ENCODE results near the gene PDE8B.
A peak's percentile ranks its signal among the peaks of the same experiment; 100 is the strongest.

The PDE8B gene

DNA sequence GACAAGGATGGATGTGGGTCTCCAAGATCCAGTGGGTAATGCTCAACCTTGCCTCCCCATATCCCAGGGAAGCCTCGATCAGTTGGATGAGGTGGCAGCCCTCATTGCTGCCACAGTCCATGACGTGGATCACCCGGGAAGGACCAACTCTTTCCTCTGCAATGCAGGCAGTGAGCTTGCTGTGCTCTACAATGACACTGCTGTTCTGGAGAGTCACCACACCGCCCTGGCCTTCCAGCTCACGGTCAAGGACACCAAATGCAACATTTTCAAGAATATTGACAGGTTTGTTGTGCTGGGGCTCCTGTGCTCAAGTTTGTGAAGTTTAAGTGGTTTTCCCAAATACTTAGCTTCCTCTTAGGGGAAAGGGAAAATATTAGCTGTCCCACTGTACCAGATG, 207.7 kb downstream of the PDE8B start:
- no peak for DNase-seq

DNA sequence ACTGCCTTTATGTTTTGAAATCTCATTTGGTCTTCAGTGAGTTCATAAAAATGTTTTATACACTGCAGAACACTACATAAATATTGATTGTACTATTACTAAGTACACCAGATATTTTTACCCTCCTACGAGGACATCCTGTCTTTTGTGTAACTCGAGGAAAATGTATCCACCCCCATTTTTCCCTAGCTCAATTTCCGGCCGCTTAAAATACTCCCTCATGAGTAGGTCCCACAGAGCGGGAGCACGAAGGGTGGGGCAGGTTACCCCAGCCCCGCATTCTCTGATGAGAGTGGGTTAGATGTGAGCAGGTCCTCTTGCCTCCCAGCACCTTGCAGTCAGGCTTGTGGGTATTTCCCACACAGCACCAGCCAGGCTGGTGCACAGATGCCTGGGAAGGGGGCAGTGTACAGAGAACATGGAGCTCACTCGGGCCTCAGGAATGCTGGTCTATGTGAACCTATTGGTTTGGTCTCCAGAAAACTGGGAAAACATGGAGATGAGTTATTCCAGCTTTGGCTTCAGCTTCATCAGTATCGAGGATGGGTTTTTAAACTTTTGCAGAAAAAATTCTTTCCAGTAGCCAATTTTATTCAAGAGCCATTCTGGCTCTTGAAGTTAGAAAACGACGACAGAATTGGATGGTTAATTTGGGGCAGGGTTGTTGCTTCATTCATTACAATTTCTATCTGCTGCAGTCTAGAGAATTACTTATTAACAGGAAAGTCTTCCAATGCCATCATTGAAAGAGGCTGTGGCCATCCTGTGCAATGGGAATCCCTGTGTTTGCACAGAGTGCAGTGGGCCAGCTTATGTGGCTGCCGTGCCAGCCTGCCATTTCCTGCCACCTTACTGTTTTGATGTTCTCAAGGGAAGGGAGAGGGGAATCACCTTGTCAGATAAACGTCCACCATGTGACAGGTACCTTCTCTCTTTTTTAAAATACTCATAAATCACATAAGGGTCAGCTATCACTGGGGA, 208.4 kb downstream of the PDE8B start:
- peak in 1 of 2 experiments; percentile 11 for DNase-seq

DNA sequence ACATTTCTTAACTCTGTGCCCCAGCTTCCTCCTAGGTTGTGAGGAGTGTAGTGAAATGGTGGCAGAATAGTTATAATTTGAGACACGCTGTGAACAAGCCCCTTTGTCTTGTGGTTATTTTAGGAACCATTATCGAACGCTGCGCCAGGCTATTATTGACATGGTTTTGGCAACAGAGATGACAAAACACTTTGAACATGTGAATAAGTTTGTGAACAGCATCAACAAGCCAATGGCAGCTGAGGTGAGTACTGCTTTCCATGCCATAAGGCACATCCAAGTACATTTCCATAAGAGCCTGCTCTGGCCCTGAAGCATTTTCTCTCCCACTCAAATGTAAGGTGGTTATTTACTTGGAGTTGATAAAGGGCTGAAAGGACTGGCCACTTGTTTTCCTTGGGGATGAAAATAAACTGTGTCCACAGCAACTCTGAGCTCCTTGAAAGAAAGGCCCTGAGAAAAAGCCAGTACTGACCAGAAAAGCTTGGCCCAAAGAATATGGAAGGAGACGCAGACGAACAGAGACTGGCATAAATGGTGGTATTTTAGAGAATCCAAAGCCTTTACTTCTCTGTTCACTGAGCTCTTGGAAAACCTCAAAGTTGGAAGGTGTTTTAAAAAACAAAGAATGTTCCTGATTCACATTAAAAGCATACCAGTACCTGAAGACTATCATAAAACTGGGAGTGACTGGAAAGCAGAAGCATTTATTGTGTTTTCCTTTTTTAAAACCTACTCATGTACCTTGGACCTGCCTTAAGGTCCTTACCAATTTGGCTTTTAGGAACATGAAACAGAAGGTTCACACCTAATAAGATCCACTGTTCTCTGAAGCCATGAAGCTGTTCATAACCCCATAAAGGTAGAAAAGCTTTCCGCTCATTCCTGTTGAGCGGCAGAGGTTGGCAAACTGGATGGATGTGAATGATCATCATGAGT, 209.4 kb downstream of the PDE8B start:
- DNase-seq, result no peak

DNA sequence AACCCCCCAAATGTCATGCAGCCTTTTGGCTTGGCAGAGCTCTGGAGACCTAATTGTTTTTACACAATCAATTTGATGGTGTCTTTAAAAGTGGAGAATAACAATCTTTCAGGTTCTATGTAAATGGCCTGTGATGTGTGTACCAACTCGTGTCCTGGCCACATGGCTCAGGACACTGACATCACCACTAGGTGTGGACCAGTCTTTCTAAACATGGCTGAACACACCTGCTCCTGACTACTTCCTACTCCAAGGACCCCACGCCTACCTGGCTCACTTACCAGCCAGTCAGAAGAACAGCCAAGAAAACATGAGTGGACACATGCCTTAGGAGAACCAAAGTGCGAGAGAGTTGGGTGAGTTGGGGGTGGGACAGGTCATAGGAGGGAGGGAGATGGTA, 210.5 kb downstream of the PDE8B start:
- no peak for DNase-seq

DNA sequence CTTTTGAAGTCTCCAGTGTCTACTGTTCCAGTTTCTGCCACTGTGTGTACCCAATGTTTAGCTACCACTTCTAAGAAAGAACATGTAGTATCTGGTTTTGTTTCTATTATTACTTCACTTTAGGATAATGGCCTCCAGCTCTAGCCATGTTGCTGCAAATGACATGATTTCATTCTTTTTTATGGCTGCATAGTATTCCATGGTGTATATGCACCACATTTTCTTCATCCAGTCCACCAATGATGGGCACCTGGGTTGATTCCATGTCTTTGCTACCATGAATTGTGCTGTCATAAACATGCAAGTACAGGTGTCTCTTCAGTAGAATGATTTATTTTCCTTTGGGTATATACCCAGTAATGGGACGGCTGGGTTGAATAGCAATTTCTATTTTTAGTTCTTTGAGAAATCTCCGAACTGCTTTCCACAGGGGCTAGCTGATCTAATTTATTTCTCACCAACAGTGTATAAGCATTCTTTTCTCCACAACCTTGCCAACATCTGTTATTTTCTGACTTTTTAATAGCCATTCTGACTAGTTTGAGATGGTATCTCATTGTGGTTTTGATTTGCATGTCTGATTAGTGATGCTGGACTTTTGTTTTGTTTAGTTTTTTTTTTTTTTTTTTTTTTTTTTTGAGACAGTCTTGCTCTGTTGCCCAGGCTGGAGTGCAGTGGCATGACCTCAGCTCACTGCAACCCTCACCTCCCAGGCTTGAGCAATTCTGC, 212.7 kb downstream of the PDE8B start:
- DNase-seq, result no peak

DNA sequence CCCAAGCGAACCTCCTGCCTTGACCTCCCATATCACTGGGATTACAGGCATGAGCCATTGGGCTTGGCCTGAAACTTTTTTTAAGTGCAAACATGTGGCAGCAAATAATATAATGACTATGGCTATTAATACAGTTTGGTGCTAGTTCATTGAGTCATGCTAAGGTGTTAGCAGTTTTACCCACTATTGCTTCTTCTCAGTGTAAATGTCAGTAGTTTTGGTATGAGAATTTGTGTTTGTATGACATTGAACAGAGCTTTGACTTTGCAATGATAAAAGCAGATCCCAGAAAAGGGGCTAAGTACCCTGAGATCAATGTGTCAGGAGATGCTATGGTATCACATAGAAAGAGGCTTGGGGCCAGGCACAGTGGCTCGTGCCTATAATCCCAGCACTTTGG, 214.4 kb downstream of the PDE8B start:
- DNase-seq, result no peak

DNA sequence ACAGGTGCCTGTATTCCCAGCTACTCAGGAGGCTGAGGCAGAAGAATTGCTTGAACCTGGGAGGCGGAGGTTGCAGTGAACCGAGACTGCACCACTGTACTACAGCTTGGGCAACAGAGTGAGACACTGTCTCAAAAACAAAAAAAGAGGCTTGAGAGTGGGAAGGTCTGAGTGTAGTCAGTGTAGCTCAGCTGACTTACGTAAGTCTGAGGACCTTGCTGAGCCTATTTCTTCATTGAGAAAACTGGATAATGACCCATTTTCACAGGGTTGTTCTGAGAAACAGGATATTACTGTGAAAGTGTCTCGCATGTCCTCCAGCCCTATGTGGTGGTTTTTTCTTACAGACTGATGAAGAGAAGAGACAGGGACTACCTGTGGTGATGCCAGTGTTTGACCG, 214.9 kb downstream of the PDE8B start:
- DNase-seq, result no peak

DNA sequence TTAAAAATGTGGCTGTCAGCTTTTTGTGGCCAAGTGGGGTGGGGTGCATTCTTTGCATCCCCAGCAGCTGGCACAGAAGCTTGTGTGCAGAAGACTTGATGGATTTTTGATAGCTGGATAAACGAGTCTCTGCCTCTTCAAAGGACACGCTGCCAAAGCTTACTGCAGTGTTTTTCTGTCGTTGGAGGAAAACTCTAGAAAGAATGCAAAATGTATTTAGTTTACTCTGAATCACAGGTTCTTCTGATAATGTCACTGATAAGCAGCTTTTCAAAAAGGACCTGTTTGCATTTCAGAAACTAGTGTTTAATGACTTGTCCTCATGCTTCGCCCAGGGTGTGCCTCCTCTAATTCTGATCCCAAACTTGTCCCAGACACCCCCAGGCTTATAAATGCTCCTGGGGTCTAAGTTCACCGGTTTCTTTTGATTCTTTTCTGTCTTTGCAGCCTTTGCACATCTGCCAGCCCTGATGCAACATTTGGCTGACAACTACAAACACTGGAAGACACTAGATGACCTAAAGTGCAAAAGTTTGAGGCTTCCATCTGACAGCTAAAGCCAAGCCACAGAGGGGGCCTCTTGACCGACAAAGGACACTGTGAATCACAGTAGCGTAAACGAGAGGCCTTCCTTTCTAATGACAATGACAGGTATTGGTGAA, 215.6 kb downstream of the PDE8B start:
- DNase-seq, result no peak

DNA sequence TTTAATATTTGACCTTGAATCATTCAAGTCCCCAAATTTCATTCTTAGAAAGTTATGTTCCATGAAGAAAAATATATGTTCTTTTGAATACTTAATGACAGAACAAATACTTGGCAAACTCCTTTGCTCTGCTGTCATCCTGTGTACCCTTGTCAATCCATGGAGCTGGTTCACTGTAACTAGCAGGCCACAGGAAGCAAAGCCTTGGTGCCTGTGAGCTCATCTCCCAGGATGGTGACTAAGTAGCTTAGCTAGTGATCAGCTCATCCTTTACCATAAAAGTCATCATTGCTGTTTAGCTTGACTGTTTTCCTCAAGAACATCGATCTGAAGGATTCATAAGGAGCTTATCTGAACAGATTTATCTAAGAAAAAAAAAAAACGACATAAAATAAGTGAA, 216.2 kb downstream of the PDE8B start:
- DNase-seq, result no peak

DNA sequence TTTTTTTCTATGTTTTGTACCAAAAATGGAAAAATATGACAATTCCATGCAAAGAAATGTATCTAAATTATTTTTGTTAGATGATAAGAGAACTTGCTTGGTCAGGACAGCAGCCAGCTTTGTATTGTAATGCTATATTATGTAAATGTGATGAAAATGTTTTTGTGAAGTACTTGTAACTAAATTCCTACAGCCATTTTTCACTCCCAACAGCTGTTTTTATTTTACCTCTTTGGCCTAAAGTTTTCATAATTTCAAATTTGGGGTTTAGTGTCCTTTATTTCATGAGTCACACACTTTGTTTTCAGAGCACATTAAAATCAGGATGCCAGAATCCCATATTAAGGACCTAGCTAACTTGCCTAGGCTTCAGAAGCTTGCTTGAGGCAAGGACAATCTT, 217.5 kb downstream of the PDE8B start:
- no peak for DNase-seq

DNA sequence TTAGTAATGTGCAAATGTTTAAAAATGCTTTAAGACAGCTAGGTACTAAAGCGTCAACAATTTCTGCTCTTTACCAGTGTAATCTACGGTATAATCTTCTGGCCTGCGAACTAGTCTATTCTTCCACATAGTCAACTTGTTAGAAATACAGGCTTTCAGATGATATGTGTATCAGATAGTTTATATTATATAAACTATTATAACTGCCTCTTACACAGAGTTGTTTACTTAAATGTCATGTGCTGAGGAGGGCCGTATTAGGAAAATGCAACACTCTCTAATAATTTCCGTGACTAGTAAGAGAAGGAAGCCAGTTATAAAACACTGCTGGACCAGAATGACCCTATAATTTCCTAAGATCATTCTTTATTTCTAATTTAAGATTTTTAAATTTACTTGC, 218.0 kb downstream of the PDE8B start:
- no peak for DNase-seq

DNA sequence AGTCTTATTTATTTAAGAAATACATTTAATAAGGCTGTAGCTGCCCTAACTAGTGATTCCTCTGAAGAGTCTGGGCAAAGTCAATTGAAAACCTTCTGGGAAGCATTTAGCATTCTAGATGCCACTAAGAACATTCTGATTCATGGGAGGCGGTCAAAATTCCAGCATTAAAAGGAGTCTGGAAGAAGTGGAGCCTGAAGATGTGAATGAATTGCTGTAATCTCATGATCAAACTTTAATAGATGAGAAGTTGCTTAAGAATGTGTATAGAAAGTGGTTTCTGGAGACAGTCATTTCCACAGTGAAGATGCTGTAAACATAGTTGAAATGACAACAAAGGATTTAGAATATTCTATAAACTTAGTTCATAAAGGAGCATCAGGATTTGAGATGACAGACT, 220.2 kb downstream of the PDE8B start:
- DNase-seq, result no peak

DNA sequence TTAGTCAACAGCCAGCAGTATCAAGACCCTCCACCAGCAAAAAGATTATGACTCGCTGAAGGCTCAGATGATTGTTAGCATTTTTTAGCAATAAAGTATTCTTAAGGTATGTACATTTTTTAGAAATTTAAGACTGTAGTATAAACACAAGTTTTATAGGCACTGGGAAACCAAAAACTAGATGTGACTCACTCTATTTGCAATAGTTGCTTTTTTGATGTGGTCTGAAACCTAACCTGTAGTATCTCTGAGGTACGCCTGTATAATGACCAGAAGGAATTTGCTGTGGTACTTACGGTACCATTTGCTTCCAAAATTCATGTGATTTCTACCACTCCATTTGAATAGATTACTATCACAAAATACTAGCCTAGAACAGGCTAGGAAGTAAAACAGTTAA, 220.8 kb downstream of the PDE8B start:
- DNase-seq, result no peak

DNA sequence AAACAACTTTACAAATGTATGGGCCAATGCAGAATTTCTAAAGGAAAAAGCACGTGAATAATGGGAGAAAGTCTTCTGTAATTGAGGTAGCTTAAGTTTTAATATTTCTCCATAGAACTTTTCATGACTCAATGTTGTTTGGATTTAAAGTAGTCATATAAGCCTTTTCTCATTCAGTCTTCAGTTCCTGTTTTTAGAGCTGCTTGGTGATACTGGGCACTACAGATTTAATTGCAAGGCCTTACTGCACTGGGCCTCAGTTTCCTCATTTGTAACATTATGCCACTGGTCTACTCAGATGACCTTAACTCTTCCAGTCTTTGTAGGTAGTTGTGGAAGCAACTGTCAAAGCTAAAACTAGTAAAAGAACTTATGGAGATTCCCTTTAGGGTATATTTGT, 221.2 kb downstream of the PDE8B start:
- DNase-seq, result no peak

DNA sequence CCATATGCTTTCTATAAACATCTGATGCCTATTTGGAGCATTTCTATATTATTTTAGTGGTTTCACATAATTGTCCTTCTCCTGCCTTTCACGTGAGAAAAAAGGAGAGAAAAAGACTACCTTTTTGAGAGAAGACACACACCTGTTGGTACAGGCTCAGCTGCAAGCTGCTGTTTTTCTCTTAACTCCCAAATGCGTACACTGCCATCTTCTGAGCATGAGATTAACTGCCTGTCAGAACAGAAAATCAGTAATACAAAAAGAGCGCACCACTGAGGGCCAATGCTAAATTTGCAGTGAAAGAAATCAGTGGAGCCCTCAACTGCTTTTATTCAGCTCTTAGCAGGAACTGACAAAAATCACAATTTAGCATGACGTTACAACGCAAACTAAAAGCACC, 226.7 kb downstream of the PDE8B start:
- DNase-seq, result peak; percentile 6 to 54

DNA sequence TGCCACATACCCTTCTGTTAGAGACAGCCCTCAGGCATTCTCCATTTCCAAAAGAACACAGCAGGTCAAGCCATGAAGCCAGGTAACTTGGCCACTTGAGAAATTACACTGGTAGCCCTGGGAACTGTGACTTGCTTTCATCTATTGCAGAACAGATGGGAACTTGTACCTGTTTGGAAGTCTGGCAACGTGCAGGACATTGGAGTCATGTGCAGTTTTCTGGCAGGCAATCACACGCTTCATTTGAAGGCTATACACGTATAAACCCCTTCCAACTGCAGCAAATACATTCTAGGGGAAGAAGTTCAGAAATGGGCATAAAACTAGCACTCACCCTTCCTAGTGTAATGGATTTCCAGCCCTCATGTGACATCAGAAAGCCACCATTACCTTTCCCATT, 227.6 kb downstream of the PDE8B start:
- DNase-seq, result no peak

DNA sequence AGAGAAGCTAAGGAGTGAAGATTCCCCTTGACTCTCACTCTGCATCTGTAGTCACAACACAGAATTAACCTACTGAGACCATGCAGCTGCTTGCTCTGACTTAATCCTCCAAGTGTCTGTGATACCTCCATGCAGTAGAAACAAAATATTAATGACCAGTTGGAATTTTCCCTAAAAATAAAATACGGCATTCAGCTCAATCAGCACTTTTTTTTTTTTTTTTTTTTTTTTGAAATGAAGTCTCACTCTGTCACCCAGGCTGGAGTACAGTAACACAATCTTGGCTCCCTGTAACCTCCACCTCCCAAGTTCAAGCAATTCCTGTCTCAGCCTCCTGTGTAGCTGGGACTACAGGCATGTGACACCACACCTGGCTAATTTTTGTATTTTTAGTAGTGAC, 233.2 kb downstream of the PDE8B start:
- no peak for DNase-seq

DNA sequence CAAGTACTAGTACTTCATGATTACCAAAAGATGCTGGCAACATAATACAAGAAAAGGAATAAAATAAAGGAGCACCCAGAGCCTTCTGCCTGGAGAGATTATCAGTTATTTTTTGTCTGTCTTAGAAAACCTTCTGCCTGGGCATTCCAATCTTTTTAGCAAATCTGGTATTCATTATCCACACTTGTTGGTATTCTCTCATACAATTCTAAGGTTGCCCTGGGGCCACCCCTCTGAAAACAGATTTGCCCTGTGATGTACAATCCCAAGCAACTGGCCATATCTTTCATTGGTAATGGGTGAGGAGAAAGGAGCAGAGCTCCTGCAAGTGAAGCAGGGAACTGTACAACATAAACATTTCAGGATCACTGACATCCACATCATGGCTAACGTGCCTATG, 233.9 kb downstream of the PDE8B start:
- no peak for DNase-seq

DNA sequence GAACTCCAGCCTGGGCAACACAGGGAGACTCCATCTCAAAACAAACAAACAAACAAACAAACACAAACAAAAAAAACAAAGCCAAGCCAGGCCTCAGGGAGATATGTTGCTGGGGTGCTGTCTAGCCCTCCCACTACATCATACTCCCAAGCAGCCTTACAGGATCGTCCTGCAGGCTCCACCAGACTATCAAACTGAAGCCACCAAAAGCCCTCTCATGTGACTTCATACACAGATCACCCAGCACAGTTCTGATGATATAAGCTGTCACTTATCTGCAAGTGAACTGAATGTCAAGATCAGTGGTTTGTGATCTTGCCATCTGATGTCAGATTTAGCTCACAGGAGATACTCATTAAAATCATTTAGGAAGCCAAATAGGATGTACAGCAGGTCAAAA, 238.4 kb downstream of the PDE8B start:
- DNase-seq, result no peak

DNA sequence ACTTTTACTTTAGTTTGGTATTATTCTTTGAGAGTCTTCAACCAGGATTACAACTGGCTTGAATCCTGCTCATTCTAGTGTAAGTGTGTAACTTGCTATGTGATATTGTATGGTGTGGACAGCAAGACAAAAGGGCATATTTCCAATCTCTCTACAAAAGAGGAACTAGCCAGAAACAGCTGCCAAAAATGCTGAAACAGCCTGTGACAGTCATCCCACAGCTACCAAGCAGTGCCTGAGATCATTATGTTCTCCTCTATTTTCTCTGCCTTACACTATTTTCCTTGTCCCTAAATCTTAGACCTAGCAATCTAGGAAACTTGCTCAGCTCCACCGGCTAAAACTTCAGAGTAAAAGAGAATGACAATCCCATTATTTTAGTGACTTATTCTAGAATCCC, 238.8 kb downstream of the PDE8B start:
- DNase-seq, result no peak

DNA sequence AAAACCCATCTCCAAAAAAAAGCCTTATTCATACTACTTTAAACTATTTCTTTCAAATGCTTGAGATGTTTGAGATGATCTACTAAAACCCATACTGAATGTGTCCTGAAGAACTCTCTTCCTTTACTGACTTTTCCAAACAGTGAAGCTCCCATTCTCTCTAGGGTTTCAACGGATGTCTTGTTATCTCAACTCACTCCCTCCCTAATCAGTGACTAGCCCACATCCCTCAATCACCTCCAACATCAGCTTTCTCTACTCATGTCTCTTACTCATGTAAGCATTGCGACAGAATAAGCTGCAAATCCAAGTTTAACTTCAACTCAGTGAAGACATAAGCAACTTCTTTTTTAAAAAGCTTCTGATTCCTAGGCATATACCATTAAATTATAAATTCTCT, 239.5 kb downstream of the PDE8B start:
- DNase-seq, result no peak

DNA sequence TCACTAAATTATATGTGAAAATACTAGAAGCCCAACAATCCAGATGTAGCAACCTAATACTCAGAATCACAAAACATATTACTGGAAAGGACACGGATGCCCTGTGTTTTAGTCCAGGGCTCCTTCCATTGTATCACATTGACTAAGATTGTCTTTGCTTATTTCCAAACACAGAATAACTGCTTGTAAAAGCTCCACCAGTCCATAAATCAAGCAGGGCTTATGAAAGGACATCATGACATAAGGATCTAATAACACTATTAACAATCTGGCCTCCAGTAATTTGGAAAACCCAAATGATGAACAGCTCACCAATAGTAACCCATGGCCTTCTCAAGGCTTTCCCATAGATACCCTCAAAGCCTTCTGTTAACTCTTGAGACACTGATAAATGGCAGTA, 241.9 kb downstream of the PDE8B start:
- DNase-seq, result no peak

DNA sequence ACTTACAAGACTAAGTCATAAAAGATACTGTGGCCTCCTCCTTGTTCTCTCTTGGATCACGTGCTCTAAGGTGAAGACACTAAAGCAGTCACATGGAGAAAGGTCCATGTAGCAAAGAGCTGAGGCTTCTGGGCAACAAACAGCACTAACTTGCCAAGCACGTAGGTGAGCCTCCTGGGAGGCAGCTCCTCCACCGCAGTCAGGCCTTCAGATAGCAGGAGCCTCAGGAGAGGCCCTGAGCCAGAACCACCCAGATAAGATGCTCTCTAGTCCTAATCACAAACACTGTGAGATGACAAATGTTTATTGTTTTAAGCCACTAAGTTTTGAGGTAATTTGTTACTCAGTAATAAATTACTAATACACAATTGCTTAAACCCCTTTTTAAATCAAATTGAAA, 243.6 kb downstream of the PDE8B start:
- DNase-seq, result no peak

Measured in NCI-H2081 (cell line).